Measurements from ENCODE around the gene POU3F2.

DNA sequence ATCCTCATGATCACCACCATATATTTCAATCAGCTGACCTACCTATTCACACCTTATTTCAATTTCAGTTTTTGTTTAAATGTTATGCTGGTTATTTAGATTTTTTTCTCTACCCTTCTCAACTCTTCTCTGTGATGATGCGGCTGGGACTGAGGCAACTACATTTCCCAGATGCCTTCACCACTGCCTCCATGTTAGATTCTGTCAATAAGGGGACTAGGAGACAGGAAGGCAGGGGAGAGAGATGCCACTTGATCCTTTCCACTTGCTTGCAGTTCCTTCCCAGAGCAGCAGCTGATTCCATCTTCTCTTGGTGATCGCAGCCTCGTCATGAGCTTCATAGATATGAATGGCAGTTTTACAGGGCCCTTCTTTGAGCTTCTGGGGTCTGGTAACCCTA lies 33.5 kb upstream of the POU3F2 start:
- TF ChIP-seq, protein P1, sequence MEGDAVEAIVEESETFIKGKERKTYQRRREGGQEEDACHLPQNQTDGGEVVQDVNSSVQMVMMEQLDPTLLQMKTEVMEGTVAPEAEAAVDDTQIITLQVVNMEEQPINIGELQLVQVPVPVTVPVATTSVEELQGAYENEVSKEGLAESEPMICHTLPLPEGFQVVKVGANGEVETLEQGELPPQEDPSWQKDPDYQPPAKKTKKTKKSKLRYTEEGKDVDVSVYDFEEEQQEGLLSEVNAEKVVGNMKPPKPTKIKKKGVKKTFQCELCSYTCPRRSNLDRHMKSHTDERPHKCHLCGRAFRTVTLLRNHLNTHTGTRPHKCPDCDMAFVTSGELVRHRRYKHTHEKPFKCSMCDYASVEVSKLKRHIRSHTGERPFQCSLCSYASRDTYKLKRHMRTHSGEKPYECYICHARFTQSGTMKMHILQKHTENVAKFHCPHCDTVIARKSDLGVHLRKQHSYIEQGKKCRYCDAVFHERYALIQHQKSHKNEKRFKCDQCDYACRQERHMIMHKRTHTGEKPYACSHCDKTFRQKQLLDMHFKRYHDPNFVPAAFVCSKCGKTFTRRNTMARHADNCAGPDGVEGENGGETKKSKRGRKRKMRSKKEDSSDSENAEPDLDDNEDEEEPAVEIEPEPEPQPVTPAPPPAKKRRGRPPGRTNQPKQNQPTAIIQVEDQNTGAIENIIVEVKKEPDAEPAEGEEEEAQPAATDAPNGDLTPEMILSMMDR (IDR thresholded peaks at IDR 0.05): no peak
- no peak for TF ChIP-seq POLR2A (IDR thresholded peaks at IDR 0.05; ENCODE audit: low read depth)
- TF ChIP-seq POLR2AphosphoS5 (IDR thresholded peaks at IDR 0.05): no peak
- TF ChIP-seq EP300 (IDR thresholded peaks at IDR 0.05): no peak
